Coronary artery (tissue), 2 donors: ENCODE results near the gene ZNF14.

Experiments used
- DNase-seq: peaks from one replicate; pipeline ENCODE4 v3.0.0-alpha.2; 2017; ENCODE audit warnings: low spot score
- H3K27ac ChIP-seq, 2 donors: fragments of 200-600 bp; sonication (generic); one replicate each; pipeline ENCODE4 v1.5.1; 2016 to 2019
- H3K4me3 ChIP-seq: fragments of 200-600 bp; sonication (generic); 2 replicates; pipeline ENCODE4 v1.5.1; 2016; ENCODE audit warnings: mild to moderate bottlenecking, moderate library complexity
- CTCF ChIP-seq: fragments of 200-600 bp; sonication (generic); IDR thresholded peaks from one replicate; pipeline ENCODE4 v1.5.1; 2019; ENCODE audit warnings: antibody characterized with exemption

Gene ZNF14

GRCh38 chr19:19743176-19743575, 10.3 kb upstream of the ZNF14 start:
- H3K27ac ChIP-seq, result no peak overlapping the region
- H3K4me3 ChIP-seq, result no peak overlapping the region
- DNase-seq, result no peak
- no peak for TF ChIP-seq CTCF

- peak; percentile 45 for DNase-seq
- no peak for TF ChIP-seq CTCF
- H3K4me3 ChIP-seq, result no peak overlapping the region
- H3K27ac ChIP-seq, result no peak overlapping the region
These were observed 9.9 kb upstream of the ZNF14 start for GRCh38 chr19:19742773-19743172.

- no peak overlapping the region for H3K27ac ChIP-seq
- H3K4me3 ChIP-seq, result no peak overlapping the region
- no peak for DNase-seq
- no peak for TF ChIP-seq CTCF
These were observed 8.3 kb upstream of the ZNF14 start for GRCh38 chr19:19741184-19741583.

GRCh38 chr19:19740755-19741154, 7.8 kb upstream of the ZNF14 start:
- peak; percentile 60 for DNase-seq
- no peak overlapping the region for H3K27ac ChIP-seq
- TF ChIP-seq CTCF, result no peak

GRCh38 chr19:19738564-19738963, 5.7 kb upstream of the ZNF14 start:
- H3K27ac ChIP-seq, result no peak overlapping the region
- no peak for DNase-seq
- no peak for TF ChIP-seq CTCF
- no peak overlapping the region for H3K4me3 ChIP-seq

More at GRCh38 chr19:19740755-19741154, 7.8 kb upstream of the ZNF14 start:
- H3K4me3 ChIP-seq, result no peak overlapping the region

GRCh38 chr19:19737559-19738332, 4.8 kb upstream of the ZNF14 start:
- H3K4me3 ChIP-seq, result no peak overlapping the region
- no peak overlapping the region for H3K27ac ChIP-seq
- no peak for TF ChIP-seq CTCF
- peak; percentile 65 for DNase-seq

- DNase-seq, result no peak
- Histone ChIP-seq H3K27ac (no peak overlapping the region), H3K4me3 (no peak overlapping the region)
- TF ChIP-seq CTCF, result no peak
These were observed 11.0 kb downstream of the ZNF14 start for GRCh38 chr19:19721896-19722295.
